SU-DHL-6 (cell line): ENCODE results near the gene ITPK1.
"Not testable (repeated sequence)": the region's sequence is repeated elsewhere in the genome, so short reads cannot be mapped to it uniquely, and the experiment has no call there.

Source experiments
- H2AFZ ChIP-seq: fragments of 200-600 bp; sonication (generic); 2 replicates; pipeline ENCODE4 v1.6.1; 2014; ENCODE audit warnings: low read depth, mild to moderate bottlenecking, moderate library complexity, mixed read lengths, antibody characterized with exemption, low read length; ENCODE audit not compliant: severe bottlenecking
- H3F3A ChIP-seq: fragments of 200-600 bp; shearing (Covaris generic); 2 replicates; pipeline ENCODE4 v1.6.0; 2016; ENCODE audit warnings: antibody characterized with exemption, mild to moderate bottlenecking; ENCODE audit not compliant: insufficient read depth
- H3K27ac ChIP-seq: fragments of 200-600 bp; sonication (generic); 2 replicates; pipeline ENCODE4 v1.5.1; 2016; ENCODE audit warnings: low read depth, mild to moderate bottlenecking, low read length, moderate library complexity, mixed read lengths
- H3K27me3 ChIP-seq: fragments of 200-600 bp; sonication (generic), shearing (Covaris generic); 2 replicates; pipeline ENCODE4 v1.6.0; 2014; ENCODE audit warnings: mild to moderate bottlenecking, low read length
- H3K36me3 ChIP-seq: fragments of 200-600 bp; sonication (generic); 2 replicates; pipeline ENCODE4 v1.6.1; 2014; ENCODE audit warnings: mild to moderate bottlenecking, low read length, mixed read lengths
- H3K4me2 ChIP-seq: fragments of 300-600, 200-600 bp; shearing (Covaris generic), sonication (generic); 2 replicates; pipeline ENCODE4 v1.6.0; 2014; ENCODE audit warnings: low read length, low read depth, mild to moderate bottlenecking; ENCODE audit not compliant: poor library complexity, severe bottlenecking
- H3K4me3 ChIP-seq: fragments of 200-600 bp; sonication (generic); 2 replicates; pipeline ENCODE4 v1.5.1; 2014; ENCODE audit warnings: antibody characterized with exemption, low read length, mild to moderate bottlenecking, mixed read lengths; ENCODE audit not compliant: insufficient read depth, poor library complexity, severe bottlenecking
- H3K79me2 ChIP-seq: fragments of 200-600 bp; sonication (generic); 2 replicates; pipeline ENCODE4 v1.6.1; 2014; ENCODE audit warnings: mild to moderate bottlenecking, low read length, moderate library complexity; ENCODE audit not compliant: insufficient read depth
- H3K9ac ChIP-seq: fragments of 200-600 bp; sonication (generic); 2 replicates; pipeline ENCODE4 v1.7.0; 2014; ENCODE audit warnings: mild to moderate bottlenecking, low read length
- H3K9me2 ChIP-seq: fragments of 200-600 bp; sonication (generic); replicated peaks from 2 replicates; pipeline ENCODE4 v1.6.1; 2014; ENCODE audit warnings: low read length; ENCODE audit not compliant: insufficient read depth
- H3K9me3 ChIP-seq: fragments of 200-600 bp; sonication (generic); 2 replicates; pipeline ENCODE4 v1.6.1; 2014; ENCODE audit warnings: low read length, mixed read lengths; ENCODE audit not compliant: insufficient read depth
- H4K20me1 ChIP-seq: fragments of 200-600 bp; sonication (generic); 2 replicates; pipeline ENCODE4 v1.6.1; 2014; ENCODE audit warnings: low read depth, mild to moderate bottlenecking, antibody characterized with exemption, low read length, moderate library complexity, mixed read lengths
- EZH2phosphoT487 ChIP-seq: fragments of 200-600 bp; sonication (generic), shearing (Covaris generic); conservative IDR thresholded peaks from 2 replicates; pipeline ENCODE4 v1.6.1; 2018; ENCODE audit warnings: mild to moderate bottlenecking, antibody characterized with exemption, low read length, moderate library complexity, mixed read lengths
- TF ChIP-seq, protein P1 (sequence below): fragments of 200-600 bp; sonication (generic); IDR thresholded peaks from one replicate; pipeline ENCODE4 v1.5.1; 2017; ENCODE audit warnings: antibody characterized with exemption, mild to moderate bottlenecking, low read length, moderate library complexity; ENCODE audit not compliant: insufficient read depth, poor library complexity, severe bottlenecking

Gene ITPK1

DNA sequence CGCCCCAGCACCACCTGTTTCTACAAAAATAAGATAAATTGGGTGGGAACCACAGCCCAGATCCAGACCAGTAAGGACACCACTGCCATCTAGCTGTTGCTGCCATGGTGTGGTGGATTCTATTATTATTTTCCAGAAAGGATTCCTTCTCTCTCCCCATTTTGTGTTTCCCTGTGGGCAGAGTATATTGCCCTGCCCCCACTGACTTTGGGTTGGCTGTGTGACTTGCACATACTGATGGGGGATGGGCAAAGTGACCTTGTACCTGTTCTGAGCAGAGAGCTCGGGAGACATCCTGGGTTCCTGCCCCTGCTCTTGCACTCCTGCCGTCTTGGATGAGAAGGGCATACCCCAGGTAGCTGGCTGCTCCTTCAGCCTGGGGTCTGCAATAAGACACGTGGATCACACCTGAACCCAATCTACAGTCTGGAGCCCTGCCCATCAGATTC, 44.7 kb upstream of the ITPK1 start:
- H3K79me2 ChIP-seq: no peaks in the 10 kb centered on the region
- H4K20me1 ChIP-seq: no peaks in the 10 kb centered on the region
- H3K27me3 ChIP-seq: no peaks in the 10 kb centered on the region
- H3K9me2 ChIP-seq: no peaks in the 10 kb centered on the region
- no peak overlapping the region for H3K9ac ChIP-seq
- no peaks in the 10 kb centered on the region for H3K36me3 ChIP-seq
- H3K9me3 ChIP-seq: no peaks in the 10 kb centered on the region
- TF ChIP-seq, protein P1, sequence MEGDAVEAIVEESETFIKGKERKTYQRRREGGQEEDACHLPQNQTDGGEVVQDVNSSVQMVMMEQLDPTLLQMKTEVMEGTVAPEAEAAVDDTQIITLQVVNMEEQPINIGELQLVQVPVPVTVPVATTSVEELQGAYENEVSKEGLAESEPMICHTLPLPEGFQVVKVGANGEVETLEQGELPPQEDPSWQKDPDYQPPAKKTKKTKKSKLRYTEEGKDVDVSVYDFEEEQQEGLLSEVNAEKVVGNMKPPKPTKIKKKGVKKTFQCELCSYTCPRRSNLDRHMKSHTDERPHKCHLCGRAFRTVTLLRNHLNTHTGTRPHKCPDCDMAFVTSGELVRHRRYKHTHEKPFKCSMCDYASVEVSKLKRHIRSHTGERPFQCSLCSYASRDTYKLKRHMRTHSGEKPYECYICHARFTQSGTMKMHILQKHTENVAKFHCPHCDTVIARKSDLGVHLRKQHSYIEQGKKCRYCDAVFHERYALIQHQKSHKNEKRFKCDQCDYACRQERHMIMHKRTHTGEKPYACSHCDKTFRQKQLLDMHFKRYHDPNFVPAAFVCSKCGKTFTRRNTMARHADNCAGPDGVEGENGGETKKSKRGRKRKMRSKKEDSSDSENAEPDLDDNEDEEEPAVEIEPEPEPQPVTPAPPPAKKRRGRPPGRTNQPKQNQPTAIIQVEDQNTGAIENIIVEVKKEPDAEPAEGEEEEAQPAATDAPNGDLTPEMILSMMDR: no peak
- TF ChIP-seq EZH2phosphoT487: no peak
- no peak overlapping the region for H3K4me2 ChIP-seq
- no peak overlapping the region for H3K27ac ChIP-seq
- H3F3A ChIP-seq: no peaks in the 10 kb centered on the region
- no peak overlapping the region for H3K4me3 ChIP-seq
- H2AFZ ChIP-seq: no peak overlapping the region

DNA sequence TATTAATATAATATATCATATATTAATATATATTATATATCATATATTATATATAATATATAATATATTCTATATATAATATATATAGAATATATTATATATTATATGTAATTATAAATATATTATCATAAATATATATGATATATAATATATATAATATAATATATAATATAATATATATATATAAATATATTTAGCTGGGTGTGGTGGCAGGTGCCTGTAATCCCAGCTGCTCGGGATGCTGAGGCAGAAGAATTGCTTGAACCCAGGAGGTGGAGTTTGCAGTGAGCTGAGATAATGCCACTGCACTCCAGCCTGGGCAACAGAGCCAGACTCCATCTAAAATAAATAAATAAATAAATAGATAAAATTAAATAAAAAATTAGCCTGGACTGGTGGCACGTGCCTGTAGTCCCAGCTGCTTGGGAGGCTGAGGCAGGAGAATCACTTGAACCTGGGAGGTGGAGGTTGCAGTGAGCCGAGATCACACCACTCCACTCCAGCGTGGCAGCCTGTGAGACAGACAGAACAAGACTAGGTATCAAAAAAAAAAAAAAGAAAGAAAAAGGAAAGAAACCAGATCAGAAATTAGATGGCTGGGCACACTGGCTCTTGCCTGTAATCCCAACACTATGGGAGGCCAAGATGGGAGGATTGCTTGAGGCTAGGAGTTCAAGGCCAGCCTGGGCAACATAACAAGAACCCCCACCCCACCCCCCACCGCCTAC, 44.1 kb upstream of the ITPK1 start:
- not testable (repeated sequence) for H3K4me3 ChIP-seq, H3K27ac ChIP-seq, H3F3A ChIP-seq, H3K9me3 ChIP-seq, H3K4me2 ChIP-seq, H3K27me3 ChIP-seq, H3K9me2 ChIP-seq, H3K79me2 ChIP-seq, H4K20me1 ChIP-seq, H2AFZ ChIP-seq, H3K36me3 ChIP-seq, H3K9ac ChIP-seq

DNA sequence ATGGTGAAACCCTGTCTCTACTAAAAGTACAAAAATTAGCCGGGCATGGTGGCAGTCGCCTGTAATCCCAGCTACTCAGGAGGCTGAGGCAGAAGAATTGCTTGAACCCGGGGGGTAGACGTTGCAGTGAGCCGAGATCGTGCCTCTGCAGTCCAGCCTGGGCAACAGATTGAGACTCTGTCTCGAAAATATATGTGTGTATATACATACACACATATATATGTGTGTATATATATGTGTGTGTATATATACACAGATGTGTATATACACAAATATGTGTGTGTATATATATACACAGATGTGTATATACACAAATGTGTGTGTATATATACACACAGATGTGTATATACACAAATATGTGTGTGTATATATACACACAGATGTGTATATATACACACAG, 42.6 kb upstream of the ITPK1 start:
- H3K4me3 ChIP-seq, H3K4me2 ChIP-seq, H3F3A ChIP-seq, H3K27me3 ChIP-seq, H2AFZ ChIP-seq, H3K9ac ChIP-seq, H3K36me3 ChIP-seq, H3K79me2 ChIP-seq, H3K9me2 ChIP-seq, H3K9me3 ChIP-seq, H4K20me1 ChIP-seq, H3K27ac ChIP-seq: not testable (repeated sequence)

DNA sequence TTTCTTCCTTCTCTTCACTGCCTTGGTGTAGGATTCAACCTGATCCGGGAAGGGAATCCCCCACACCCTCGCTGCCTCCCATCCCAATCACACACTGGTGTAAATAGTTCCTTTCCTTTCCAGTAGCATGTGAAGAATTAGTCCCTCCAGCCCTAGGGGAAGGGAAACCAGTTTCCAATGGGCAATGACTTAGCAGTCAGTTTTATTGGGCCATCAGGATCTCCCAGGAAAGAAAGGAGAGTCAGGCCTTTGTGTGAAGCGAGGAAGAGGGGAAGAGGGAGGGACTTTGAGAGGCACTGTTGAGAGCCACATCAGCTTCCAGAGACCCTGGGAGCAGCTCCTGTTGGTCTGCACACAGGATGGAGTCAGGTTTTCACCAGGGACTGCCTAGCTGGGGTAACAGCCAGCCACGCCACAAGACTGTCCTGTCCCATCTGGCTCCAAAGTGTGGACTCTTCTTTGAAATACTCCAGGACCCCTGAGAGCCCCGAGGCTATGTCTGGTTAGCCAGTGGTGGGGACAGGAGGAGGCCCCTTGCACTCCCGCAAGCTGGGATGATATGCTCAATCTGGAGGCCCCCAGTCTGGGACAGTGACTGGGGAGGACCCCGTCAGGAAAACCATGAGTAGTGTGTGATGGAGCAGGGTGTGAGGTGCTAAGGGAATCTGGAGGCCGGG, 41.1 kb upstream of the ITPK1 start:
- Histone ChIP-seq H4K20me1 (no peaks in the 10 kb centered on the region), H3K79me2 (no peaks in the 10 kb centered on the region), H3K9me2 (no peaks in the 10 kb centered on the region), H3K4me3 (no peak overlapping the region), H3K9ac (no peak overlapping the region), H2AFZ (no peak overlapping the region), H3K9me3 (no peaks in the 10 kb centered on the region), H3F3A (no peaks in the 10 kb centered on the region), H3K36me3 (no peaks in the 10 kb centered on the region), H3K27ac (no peak overlapping the region), H3K27me3 (no peaks in the 10 kb centered on the region), H3K4me2 (no peak overlapping the region)
- TF ChIP-seq EZH2phosphoT487: no peak
- TF ChIP-seq, protein P1: no peak
